Cardiac muscle cell (in vitro differentiated cells and primary cell): ENCODE data around the gene IRF2BPL. TPM values are rescaled to one million over a fixed set of nuclear protein-coding genes. Genes with fewer than 3 reads are reported as not detected.

Experiments used
- DNase-seq, 2 donors: peaks; one replicate each; pipeline versions ENCODE4 v3.0.0 to v3.0.0-alpha.2; 2010 to 2017; ENCODE audit warnings: low read depth in 1 of 2, low spot score in 1 of 2
- H3K27ac ChIP-seq: fragments of 200-600 bp; sonication (generic); 2 replicates; pipeline ENCODE4 v1.5.1; 2016
- H3K27me3 ChIP-seq: fragments of 200-600 bp; sonication (generic); 2 replicates; pipeline ENCODE4 v1.6.0; 2016; ENCODE audit warnings: control low read depth
- H3K36me3 ChIP-seq: fragments of 200-600 bp; sonication (generic); 2 replicates; pipeline ENCODE4 v1.5.1; 2016; ENCODE audit warnings: control low read depth
- H3K4me1 ChIP-seq: fragments of 200-600 bp; sonication (generic); 2 replicates; pipeline ENCODE4 v1.8.1; 2017; ENCODE audit warnings: low read depth, mild to moderate bottlenecking, mixed run types
- H3K4me3 ChIP-seq: fragments of 200-600 bp; sonication (generic); 2 replicates; pipeline ENCODE4 v1.5.1; 2016; ENCODE audit warnings: mild to moderate bottlenecking
- H3K9me3 ChIP-seq: fragments of 200-600 bp; sonication (generic); 2 replicates; pipeline ENCODE4 v1.5.1; 2017; ENCODE audit warnings: low read depth, mild to moderate bottlenecking, control low read depth
- CTCF ChIP-seq: IDR thresholded peaks from 2 replicates; pipeline ENCODE4 v1.5.1; 2012; ENCODE audit warnings: low read depth, mild to moderate bottlenecking, low read length
- polyA plus RNA-seq: library from polyadenylated mRNA; unstranded; fragments of >200 nt; fragmentation: Nextera tagmentation; extraction: Ambion mirVana; gene quantifications from 2 replicates; pipeline ENCODE4 v1.2.1, GENCODE V29; 2016
- total RNA-seq: library from RNA; depleted of rRNA; stranded (reverse); fragments of >200 nt; gene quantifications from 2 replicates; pipeline ENCODE4 v1.2.3, GENCODE V29; 2016

The IRF2BPL gene
- total and polyA plus RNA-seq, 2 experiments from 2014 or later, result 43.7 to 185 TPM

GRCh38 chr14:77036484-77037214 lies 8.1 kb upstream of the IRF2BPL start:
- no peak for TF ChIP-seq CTCF
- DNase-seq, result peak in 1 of 2 donors; percentile 29
- Histone ChIP-seq H3K4me3 (no peak overlapping the region), H3K27me3 (no peaks in the 10 kb centered on the region), H3K36me3 (no peaks in the 10 kb centered on the region), H3K27ac (peak overlapping the region; percentile 97), H3K9me3 (no peaks in the 10 kb centered on the region), H3K4me1 (peaks cover 69% of the 10 kb centered on the region)

- peaks cover 66% of the 10 kb centered on the region for H3K4me1 ChIP-seq
Observed at GRCh38 chr14:77035267-77035666, 6.8 kb upstream of the IRF2BPL start.

GRCh38 chr14:77033622-77034589 lies 5.4 kb upstream of the IRF2BPL start:
- Histone ChIP-seq H3K27ac (peak overlapping the region; percentile 100), H3K4me1 (peaks cover 68% of the 10 kb centered on the region), H3K9me3 (no peaks in the 10 kb centered on the region), H3K36me3 (no peaks in the 10 kb centered on the region), H3K27me3 (no peaks in the 10 kb centered on the region), H3K4me3 (peak overlapping the region; percentile 19)
- peak; percentile 75 to 88 for DNase-seq
- TF ChIP-seq CTCF, result no peak

More at GRCh38 chr14:77035267-77035666, 6.8 kb upstream of the IRF2BPL start:
- TF ChIP-seq CTCF, result no peak
- H3K27ac ChIP-seq, result no peak overlapping the region
- no peak for DNase-seq
- no peaks in the 10 kb centered on the region for H3K9me3 ChIP-seq
- H3K4me3 ChIP-seq, result no peak overlapping the region
- H3K36me3 ChIP-seq, result no peaks in the 10 kb centered on the region
- H3K27me3 ChIP-seq, result no peaks in the 10 kb centered on the region

- TF ChIP-seq CTCF, result peak; percentile 30
Observed at GRCh38 chr14:77032844-77033621, 4.5 kb upstream of the IRF2BPL start.

GRCh38 chr14:77032491-77032843 lies 4.0 kb upstream of the IRF2BPL start:
- no peaks in the 10 kb centered on the region for H3K9me3 ChIP-seq
- TF ChIP-seq CTCF, result no peak
- no peaks in the 10 kb centered on the region for H3K27me3 ChIP-seq
- no peak overlapping the region for H3K4me3 ChIP-seq
- H3K27ac ChIP-seq, result peak overlapping the region; percentile 100
- DNase-seq, result no peak
- H3K4me1 ChIP-seq, result peaks cover 54% of the 10 kb centered on the region
- no peaks in the 10 kb centered on the region for H3K36me3 ChIP-seq

More at GRCh38 chr14:77032844-77033621, 4.5 kb upstream of the IRF2BPL start:
- H3K4me1 ChIP-seq, result peaks cover 60% of the 10 kb centered on the region
- H3K27me3 ChIP-seq, result no peaks in the 10 kb centered on the region
- peak; percentile 88 to 99 for DNase-seq
- H3K27ac ChIP-seq, result peak overlapping the region; percentile 100
- peak overlapping the region; percentile 19 for H3K4me3 ChIP-seq
- no peaks in the 10 kb centered on the region for H3K9me3 ChIP-seq
- H3K36me3 ChIP-seq, result no peaks in the 10 kb centered on the region
